ENCODE measurements around the gene LIF.

DNA sequence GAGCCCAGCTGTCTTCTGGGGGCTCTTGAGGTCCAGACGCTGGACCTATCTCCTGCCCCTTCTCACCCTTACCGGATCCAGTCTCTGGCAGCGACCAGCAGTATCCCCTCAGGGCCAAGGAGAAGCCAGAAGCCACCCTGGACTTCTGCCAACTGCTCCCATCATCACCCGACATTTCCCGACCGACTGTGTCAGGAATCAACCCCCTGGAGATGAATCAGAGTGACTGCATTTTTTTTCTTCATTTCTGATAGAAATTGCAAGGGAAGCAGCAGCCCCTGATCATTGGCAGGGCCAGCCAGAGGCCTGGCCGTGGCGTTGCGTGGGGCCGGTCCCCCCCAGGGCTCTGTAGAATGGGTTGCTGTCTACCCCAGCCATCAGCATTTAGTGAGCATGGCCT, 5.2 kb upstream of the LIF start:
- TF ChIP-seq, protein P1, sequence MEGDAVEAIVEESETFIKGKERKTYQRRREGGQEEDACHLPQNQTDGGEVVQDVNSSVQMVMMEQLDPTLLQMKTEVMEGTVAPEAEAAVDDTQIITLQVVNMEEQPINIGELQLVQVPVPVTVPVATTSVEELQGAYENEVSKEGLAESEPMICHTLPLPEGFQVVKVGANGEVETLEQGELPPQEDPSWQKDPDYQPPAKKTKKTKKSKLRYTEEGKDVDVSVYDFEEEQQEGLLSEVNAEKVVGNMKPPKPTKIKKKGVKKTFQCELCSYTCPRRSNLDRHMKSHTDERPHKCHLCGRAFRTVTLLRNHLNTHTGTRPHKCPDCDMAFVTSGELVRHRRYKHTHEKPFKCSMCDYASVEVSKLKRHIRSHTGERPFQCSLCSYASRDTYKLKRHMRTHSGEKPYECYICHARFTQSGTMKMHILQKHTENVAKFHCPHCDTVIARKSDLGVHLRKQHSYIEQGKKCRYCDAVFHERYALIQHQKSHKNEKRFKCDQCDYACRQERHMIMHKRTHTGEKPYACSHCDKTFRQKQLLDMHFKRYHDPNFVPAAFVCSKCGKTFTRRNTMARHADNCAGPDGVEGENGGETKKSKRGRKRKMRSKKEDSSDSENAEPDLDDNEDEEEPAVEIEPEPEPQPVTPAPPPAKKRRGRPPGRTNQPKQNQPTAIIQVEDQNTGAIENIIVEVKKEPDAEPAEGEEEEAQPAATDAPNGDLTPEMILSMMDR (conservative IDR thresholded peaks at IDR 0.05; ENCODE audit: low read depth, low read length) = no peak
- TF ChIP-seq RAD21 (IDR thresholded peaks at IDR 0.05; ENCODE audit: low read length) = no peak
- no peak for TF ChIP-seq BHLHE40 (IDR thresholded peaks at IDR 0.05; ENCODE audit: low read depth, low read length)
- no peak; the same call in 1 of the 2 replicates for TF ChIP-seq MAZ (IDR thresholded peaks at IDR 0.05; ENCODE audit: borderline replicate concordance, low read depth, low read length)
- TF ChIP-seq POLR2A (IDR thresholded peaks at IDR 0.05; ENCODE audit: low read depth, low read length) = peak; percentile 77; the same call in 1 of the 2 replicates
- TF ChIP-seq CEBPB (IDR thresholded peaks at IDR 0.05; ENCODE audit: low read depth, low read length) = peak; percentile 31; the same call in 1 of the 2 replicates
- TF ChIP-seq, protein P2, sequence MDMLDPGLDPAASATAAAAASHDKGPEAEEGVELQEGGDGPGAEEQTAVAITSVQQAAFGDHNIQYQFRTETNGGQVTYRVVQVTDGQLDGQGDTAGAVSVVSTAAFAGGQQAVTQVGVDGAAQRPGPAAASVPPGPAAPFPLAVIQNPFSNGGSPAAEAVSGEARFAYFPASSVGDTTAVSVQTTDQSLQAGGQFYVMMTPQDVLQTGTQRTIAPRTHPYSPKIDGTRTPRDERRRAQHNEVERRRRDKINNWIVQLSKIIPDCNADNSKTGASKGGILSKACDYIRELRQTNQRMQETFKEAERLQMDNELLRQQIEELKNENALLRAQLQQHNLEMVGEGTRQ (IDR thresholded peaks at IDR 0.05; ENCODE audit: low read depth, low read length) = no peak
